HepG2 (cell line): ENCODE results near the gene IQCH. TPM values are rescaled to one million over a fixed set of nuclear protein-coding genes. Genes with fewer than 3 reads are reported as not detected.

Source experiments
- ATAC-seq: fragments of 200-7000 bp; cut with Tn5 transposase; 3 replicates; pipeline ENCODE4 v1.9.1; 2020; ENCODE audit warnings: mild to moderate bottlenecking, moderate library complexity
- BruUV-seq: library from RNA; stranded (reverse); fragments of 400-500 nt; replicated peaks from 2 replicates; lab custom pipeline; 2021; lab: Mats Ljungman, UMichigan
- CTCF ChIA-PET: fragments of 300-600 bp; formaldehyde crosslinking; extraction: SDS; loops from one replicate; lab custom pipeline; 2021; ENCODE audit warnings: low total read pairs, inconsistent platforms, low intra/inter-chr PET ratio; lab: Yijun Ruan, JAX
- POLR2A ChIA-PET: fragments of 350-600 bp; sonication (Branson Sonifier 250); formaldehyde crosslinking; loops from one replicate; lab custom pipeline; 2020; ENCODE audit warnings: antibody characterized with exemption, inconsistent platforms; lab: Yijun Ruan, JAX
- DNase-seq: peaks from one replicate; pipeline ENCODE4 v3.0.0-alpha.2; 2015; ENCODE audit warnings: low spot score
- FAIRE-seq: peaks from 3 replicates; lab custom pipeline; 2011; peaks lifted over from hg19 to GRCh38; lab: Jason Lieb, UNC
- H2AFZ ChIP-seq: one replicate; pipeline ENCODE4 v1.6.1; 2011; ENCODE audit warnings: low read length, inconsistent platforms
- H3K27ac ChIP-seq: fragments of 300-600 bp; 3 replicates; pipeline ENCODE4 v1.8.0; 2011; ENCODE audit warnings: mixed run types, mild to moderate bottlenecking, mixed read lengths, low read length, inconsistent platforms; ENCODE audit not compliant: insufficient read depth; ENCODE audit errors: extremely low read length
- H3K27me3 ChIP-seq, 2 experiments: fragments of 200-600 bp in 1 of 2; 2 replicates in 1 of 2; 3 replicates in 1 of 2; pipeline versions ENCODE4 v1.6.0 to v1.8.0; 2011; ENCODE audit warnings: low read length in 2 of 2, mild to moderate bottlenecking in 2 of 2, moderate library complexity in 2 of 2, inconsistent platforms in 1 of 2; ENCODE audit not compliant: insufficient read depth in 2 of 2, control insufficient read depth in 1 of 2
- H3K36me3 ChIP-seq, 2 experiments: fragments of 200-600 bp in 1 of 2; replicated peaks in 1 of 2; 2 replicates in 1 of 2; 3 replicates in 1 of 2; pipeline versions ENCODE4 v1.5.1 to v1.8.0; 2011; ENCODE audit warnings: low read length in 2 of 2, inconsistent platforms in 1 of 2; ENCODE audit not compliant: insufficient read depth in 2 of 2, control insufficient read depth in 1 of 2
- H3K4me1 ChIP-seq: 2 replicates; pipeline ENCODE4 v1.5.1; 2012; ENCODE audit warnings: low read length, inconsistent platforms; ENCODE audit not compliant: insufficient read depth
- H3K4me2 ChIP-seq: 2 replicates; pipeline ENCODE4 v1.6.0; 2011; ENCODE audit warnings: low read depth, low read length, inconsistent platforms
- H3K4me3 ChIP-seq, 3 experiments: fragments of 200-600 bp in 1 of 3; sonication (generic), shearing (Covaris generic) in 1 of 3; replicated peaks in 1 of 3; 2 replicates each; pipeline ENCODE4 v1.5.1; 2011 to 2016; ENCODE audit warnings: low read length in 3 of 3, inconsistent platforms in 2 of 3, low read depth in 2 of 3, mild to moderate bottlenecking in 2 of 3, control low read depth in 1 of 3, mixed read lengths in 1 of 3; ENCODE audit not compliant: insufficient read depth in 1 of 3
- H3K79me2 ChIP-seq: one replicate; pipeline ENCODE4 v1.6.1; 2011; ENCODE audit warnings: low read length, inconsistent platforms; ENCODE audit not compliant: insufficient read depth
- H3K9ac ChIP-seq: 2 replicates; pipeline ENCODE4 v1.6.0; 2011; ENCODE audit warnings: mild to moderate bottlenecking, low read depth, low read length, inconsistent platforms; ENCODE audit not compliant: insufficient read depth
- H3K9me3 ChIP-seq: 2 replicates; pipeline ENCODE4 v1.5.1; 2012; ENCODE audit warnings: mild to moderate bottlenecking, low read length
- H4K20me1 ChIP-seq: 2 replicates; pipeline ENCODE4 v1.6.0; 2011; ENCODE audit warnings: inconsistent platforms, mild to moderate bottlenecking, low read length, moderate library complexity; ENCODE audit not compliant: insufficient read depth
- CEBPG ChIP-seq: IDR thresholded peaks from 2 replicates; pipeline ENCODE4 v1.6.1; 2016
- CENPT ChIP-seq: sonication (generic); formaldehyde crosslinking; IDR thresholded peaks from 2 replicates; pipeline ENCODE4 v1.8.0; 2022; ENCODE audit warnings: low read depth, mild to moderate bottlenecking, moderate library complexity, missing genetic modification reagents
- HNRNPUL1 ChIP-seq: fragments of 200-400 bp; formaldehyde crosslinking; IDR thresholded peaks from 2 replicates; pipeline ENCODE4 v1.6.1; 2017; ENCODE audit warnings: low read depth, mild to moderate bottlenecking, low read length, moderate library complexity
- MAFK ChIP-seq, 2 experiments: IDR thresholded peaks in 1 of 2; conservative IDR thresholded peaks in 1 of 2; 2 replicates each; pipeline ENCODE4 v1.6.1; 2011; ENCODE audit warnings: improper control_type of control experiment in 2 of 2, low read length in 2 of 2
- NFYB ChIP-seq: sonication (generic); formaldehyde crosslinking; IDR thresholded peaks from 2 replicates; pipeline ENCODE4 v1.4.0; 2020; ENCODE audit warnings: missing genetic modification reagents
- PAXIP1 ChIP-seq: sonication (generic); formaldehyde crosslinking; conservative IDR thresholded peaks from 2 replicates; pipeline ENCODE4 v1.4.0; 2020; ENCODE audit warnings: mild to moderate bottlenecking, missing genetic modification reagents, moderate library complexity
- SATB2 ChIP-seq: sonication (generic); formaldehyde crosslinking; IDR thresholded peaks from 2 replicates; pipeline ENCODE4 v1.5.0; 2020; ENCODE audit warnings: missing genetic modification reagents
- ZBTB42 ChIP-seq: sonication (generic); formaldehyde crosslinking; IDR thresholded peaks from 2 replicates; pipeline ENCODE4 v1.5.0; 2020; ENCODE audit warnings: mild to moderate bottlenecking, missing genetic modification reagents
- ZFY ChIP-seq: sonication (generic); formaldehyde crosslinking; IDR thresholded peaks from 2 replicates; pipeline ENCODE4 v1.4.0; 2020; ENCODE audit warnings: missing genetic modification reagents
- ZNF335 ChIP-seq: sonication (generic); formaldehyde crosslinking; IDR thresholded peaks from 2 replicates; pipeline ENCODE4 v1.4.0; 2020; ENCODE audit warnings: missing genetic modification reagents
- ZNF337 ChIP-seq: sonication (generic); formaldehyde crosslinking; IDR thresholded peaks from 2 replicates; pipeline ENCODE4 v1.5.1; 2020; ENCODE audit warnings: missing genetic modification reagents, low read depth, mild to moderate bottlenecking, borderline replicate concordance
- ZNF44 ChIP-seq: sonication (generic); formaldehyde crosslinking; IDR thresholded peaks from 2 replicates; pipeline ENCODE4 v1.5.1; 2020; ENCODE audit warnings: mild to moderate bottlenecking, missing genetic modification reagents
- WGBS: methylation state at CpG from one replicate; pipeline ENCODE4 v1.1.6; 2017; ENCODE audit warnings: low lambda C conversion rate; 5-methylcytosine and 5-hydroxymethylcytosine counted together
- in situ Hi-C: cut with HindIII; loops from 2 replicates; pipeline ENCODE4 v1.10.0; 2017; ENCODE audit warnings: low pct_unique_long_range_greater_than_20kb; ENCODE audit not compliant: extremely low pct_ligation_motif_present
- intact Hi-C: fragments of 100-400 bp; cut with micrococcal nuclease; formaldehyde crosslinking; loops from one replicate; pipeline ENCODE4 v1.10.0; 2022; ENCODE audit not compliant: unreplicated experiment
- polyA plus RNA-seq, 8 experiments: library from polyadenylated mRNA; depleted of rRNA in 3 of 8; stranded (reverse) in 7 of 8; unstranded in 1 of 8; fragments of >200 nt; fragmentation: Illumina TruSeq in 4 of 8; extraction: Trizol in 4 of 8; gene quantifications; 2 replicates each; pipeline versions ENCODE4 v1.2.1 to v1.2.3, GENCODE V29; 2011 to 2016; ENCODE audit warnings: low read depth in 4 of 8, missing spikeins in 1 of 8, mixed read lengths in 1 of 8; ENCODE audit not compliant: insufficient read depth in 1 of 8
- total RNA-seq, 5 experiments: library from RNA; depleted of rRNA; stranded (reverse); fragments of >200 nt; fragmentation: Illumina TruSeq; extraction: Trizol; gene quantifications; 2 replicates each; pipeline ENCODE4 v1.2.3, GENCODE V29; 2016; ENCODE audit warnings: low read depth in 1 of 5
- TF ChIP-seq, protein P1 (sequence below): sonication (generic); formaldehyde crosslinking; IDR thresholded peaks from 2 replicates; pipeline ENCODE4 v1.5.1; 2020; ENCODE audit warnings: mild to moderate bottlenecking, missing genetic modification reagents

The IQCH gene
- total and polyA plus RNA-seq, 2 of the 13 experiments (the other 11 are each of a cell fraction or from before 2014, with no cell fraction given), result 0.16 to 0.55 TPM

GRCh38 chr15:67381416-67382045 is 126.9 kb downstream of the IQCH start:
- DNase-seq (no peak), ATAC-seq (no peak), FAIRE-seq (no peak)
- TF ChIP-seq ZFY, result no peak
- no peak for TF ChIP-seq NFYB (CRISPR knock-in tag)
- TF ChIP-seq PAXIP1 (CRISPR knock-in tag), result no peak
- Histone ChIP-seq H3K9ac (no peak overlapping the region), H3K36me3 (no peaks in the 10 kb centered on the region), H3K27ac (no peak overlapping the region), H3K4me3 (no peak overlapping the region), H3K27me3 (peaks cover 0 to 4% of the 10 kb centered on the region in 2 experiments; a peak in 1 of 5 replicates), H3K4me2 (no peak overlapping the region), H3K4me1 (no peaks in the 10 kb centered on the region), H3K9me3 (no peaks in the 10 kb centered on the region), H4K20me1 (no peaks in the 10 kb centered on the region), H2AFZ (no peak overlapping the region), H3K79me2 (no peaks in the 10 kb centered on the region)
- intact Hi-C loops (no loop called here), in situ Hi-C loops (no loop called here)
- no TSS peak for BruUV-seq
- ChIA-PET CTCF (no interaction called here), POLR2A (no interaction called here)
- 22% methylated on average over 8 of the region's 8 CpGs for WGBS

DNA sequence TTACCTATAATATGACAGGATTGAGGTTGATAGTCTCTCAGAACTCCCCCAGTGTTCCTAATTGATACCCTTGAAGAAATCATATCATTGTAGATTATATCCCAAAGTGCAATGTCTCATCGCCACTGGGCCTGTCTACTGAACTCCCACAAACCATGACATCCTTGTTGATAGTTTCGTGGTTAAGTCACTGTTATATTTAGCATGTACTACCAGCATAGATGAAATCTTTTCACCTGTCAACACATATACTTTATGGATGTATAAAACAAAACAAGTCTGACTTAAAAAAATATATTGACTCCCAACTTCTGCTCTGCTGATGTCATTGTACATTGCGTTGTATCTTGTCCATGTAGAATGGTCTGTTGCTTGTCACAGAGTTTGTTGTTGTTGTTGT is 128.1 kb downstream of the IQCH start:
- no TSS peak for BruUV-seq
- in situ Hi-C loops (no loop called here), intact Hi-C loops (no loop called here)
- ATAC-seq (no peak), FAIRE-seq (no peak), DNase-seq (no peak)
- no peak overlapping the region for H3K4me2 ChIP-seq
- H3K27me3 ChIP-seq, result peaks cover 0 to 4% of the 10 kb centered on the region in 2 experiments; a peak in 1 of 5 replicates
- H4K20me1 ChIP-seq, result no peaks in the 10 kb centered on the region
- POLR2A ChIA-PET, result no interaction called here
- H2AFZ ChIP-seq, result no peak overlapping the region
- 9% methylated on average over 3 of the region's 3 CpGs for WGBS
- H3K4me3 ChIP-seq, result no peak overlapping the region
- no peaks in the 10 kb centered on the region for H3K9me3 ChIP-seq
- CTCF ChIA-PET, result no interaction called here
- H3K36me3 ChIP-seq, result no peaks in the 10 kb centered on the region
- no peak overlapping the region for H3K27ac ChIP-seq
- H3K9ac ChIP-seq, result no peak overlapping the region
- H3K4me1 ChIP-seq, result no peaks in the 10 kb centered on the region
- H3K79me2 ChIP-seq, result no peaks in the 10 kb centered on the region
- TF ChIP-seq, protein P1, sequence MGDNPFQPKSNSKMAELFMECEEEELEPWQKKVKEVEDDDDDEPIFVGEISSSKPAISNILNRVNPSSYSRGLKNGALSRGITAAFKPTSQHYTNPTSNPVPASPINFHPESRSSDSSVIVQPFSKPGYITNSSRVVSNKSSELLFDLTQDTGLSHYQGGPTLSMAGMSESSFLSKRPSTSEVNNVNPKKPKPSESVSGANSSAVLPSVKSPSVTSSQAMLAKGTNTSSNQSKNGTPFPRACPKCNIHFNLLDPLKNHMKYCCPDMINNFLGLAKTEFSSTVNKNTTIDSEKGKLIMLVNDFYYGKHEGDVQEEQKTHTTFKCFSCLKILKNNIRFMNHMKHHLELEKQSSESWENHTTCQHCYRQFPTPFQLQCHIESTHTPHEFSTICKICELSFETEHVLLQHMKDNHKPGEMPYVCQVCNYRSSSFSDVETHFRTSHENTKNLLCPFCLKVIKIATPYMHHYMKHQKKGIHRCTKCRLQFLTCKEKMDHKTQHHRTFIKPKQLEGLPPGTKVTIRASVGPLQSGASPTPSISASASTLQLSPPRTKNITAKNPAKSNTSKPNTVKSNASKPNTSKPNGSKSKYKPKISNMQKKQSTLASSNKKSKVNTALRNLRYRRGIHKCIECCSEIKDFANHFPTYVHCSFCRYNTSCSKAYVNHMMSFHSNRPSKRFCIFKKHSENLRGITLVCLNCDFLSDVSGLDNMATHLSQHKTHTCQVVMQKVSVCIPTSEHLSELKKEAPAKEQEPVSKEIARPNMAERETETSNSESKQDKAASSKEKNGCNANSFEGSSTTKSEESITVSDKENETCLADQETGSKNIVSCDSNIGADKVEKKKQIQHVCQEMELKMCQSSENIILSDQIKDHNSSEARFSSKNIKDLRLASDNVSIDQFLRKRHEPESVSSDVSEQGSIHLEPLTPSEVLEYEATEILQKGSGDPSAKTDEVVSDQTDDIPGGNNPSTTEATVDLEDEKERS (CRISPR knock-in tag), result no peak
- TF ChIP-seq MAFK (conservative IDR thresholded peaks at IDR 0.05 in 1 of 2, IDR thresholded peaks at IDR 0.05 in 1 of 2; ENCODE audit: low read length in 2 of 2) (no peak), CEBPG (CRISPR knock-in tag) (no peak), SATB2 (CRISPR knock-in tag) (no peak), ZNF44 (CRISPR knock-in tag) (no peak), ZNF335 (CRISPR knock-in tag) (no peak), ZBTB42 (CRISPR knock-in tag) (no peak), HNRNPUL1 (no peak), CENPT (CRISPR knock-in tag) (no peak), ZNF337 (CRISPR knock-in tag) (no peak)
